Hepatocyte (in vitro differentiated cells): ENCODE results near the gene NCS1. TPM values are rescaled to one million over a fixed set of nuclear protein-coding genes. Genes with fewer than 3 reads are reported as not detected.

Experiments
- DNase-seq: peaks from one replicate; pipeline ENCODE4 v3.0.0-alpha.2; 2016; ENCODE audit warnings: low spot score
- H2AFZ ChIP-seq: fragments of 200-600 bp; sonication (generic); 2 replicates; pipeline ENCODE4 v1.6.0; 2016; ENCODE audit warnings: antibody characterized with exemption, mild to moderate bottlenecking
- H3K27ac ChIP-seq: fragments of 200-600 bp; sonication (generic); 2 replicates; pipeline ENCODE4 v1.5.1; 2016; ENCODE audit warnings: mild to moderate bottlenecking
- H3K27me3 ChIP-seq: fragments of 200-600 bp; sonication (generic); 2 replicates; pipeline ENCODE4 v1.6.1; 2016
- H3K36me3 ChIP-seq: fragments of 200-600 bp; sonication (generic); replicated peaks from 2 replicates; pipeline ENCODE4 v1.5.1; 2016; ENCODE audit warnings: low read depth; ENCODE audit not compliant: insufficient read depth
- H3K4me1 ChIP-seq: fragments of 200-600 bp; sonication (generic); 2 replicates; pipeline ENCODE4 v1.5.1; 2016; ENCODE audit warnings: mild to moderate bottlenecking, moderate library complexity; ENCODE audit not compliant: insufficient read depth
- H3K4me2 ChIP-seq: fragments of 200-600 bp; sonication (generic); 2 replicates; pipeline ENCODE4 v1.6.0; 2016
- H3K4me3 ChIP-seq: fragments of 200-600 bp; sonication (generic); 2 replicates; pipeline ENCODE4 v1.5.1; 2016; ENCODE audit warnings: mild to moderate bottlenecking
- H3K79me2 ChIP-seq: fragments of 200-600 bp; sonication (generic); 2 replicates; pipeline ENCODE4 v1.6.0; 2017; ENCODE audit warnings: mild to moderate bottlenecking
- H3K9me2 ChIP-seq: fragments of 200-600 bp; sonication (generic); replicated peaks from 2 replicates; pipeline ENCODE4 v1.6.0; 2017; ENCODE audit warnings: mild to moderate bottlenecking; ENCODE audit not compliant: insufficient read depth
- H3K9me3 ChIP-seq: fragments of 200-600 bp; sonication (generic); 2 replicates; pipeline ENCODE4 v1.5.1; 2016; ENCODE audit warnings: low read depth, mild to moderate bottlenecking
- H4K20me1 ChIP-seq: fragments of 200-600 bp; sonication (generic); 2 replicates; pipeline ENCODE4 v1.6.0; 2016; ENCODE audit warnings: mild to moderate bottlenecking; ENCODE audit not compliant: insufficient read depth, poor library complexity, severe bottlenecking
- CTCF ChIP-seq: fragments of 200-600 bp; sonication (generic); IDR thresholded peaks from 2 replicates; pipeline ENCODE4 v1.5.1; 2016; ENCODE audit warnings: antibody characterized with exemption, mild to moderate bottlenecking; ENCODE audit not compliant: poor library complexity
- EZH2 ChIP-seq: fragments of 200-600 bp; sonication (generic); IDR thresholded peaks from 2 replicates; pipeline ENCODE4 v1.6.1; 2016; ENCODE audit warnings: antibody characterized with exemption, mild to moderate bottlenecking, borderline replicate concordance
- EZH2phosphoT487 ChIP-seq: fragments of 200-600 bp; sonication (generic); IDR thresholded peaks from one replicate; pipeline ENCODE4 v1.6.1; 2018; ENCODE audit warnings: antibody characterized with exemption, mild to moderate bottlenecking, low read depth, moderate library complexity; ENCODE audit not compliant: unreplicated experiment, severe bottlenecking
- WGBS: methylation state at CpG from one replicate; pipeline ENCODE4 v1.1.6; 2016; ENCODE audit warnings: low lambda C conversion rate; ENCODE audit errors: missing lambda C conversion rate; 5-methylcytosine and 5-hydroxymethylcytosine counted together
- polyA plus RNA-seq: library from polyadenylated mRNA; unstranded; fragments of >200 nt; fragmentation: Nextera tagmentation; extraction: Ambion mirVana; gene quantifications from 2 replicates; pipeline ENCODE4 v1.2.1, GENCODE V29; 2016
- total RNA-seq: library from RNA; depleted of rRNA; stranded (reverse); fragments of >200 nt; gene quantifications from 2 replicates; pipeline ENCODE4 v1.2.3, GENCODE V29; 2014

NCS1 gene
- total and polyA plus RNA-seq, 2 experiments from 2014 or later, result 16.8 to 25.3 TPM

- Histone ChIP-seq H3K27ac (no peak within 1 kb of the TSS), H3K9me2 (no peaks in the 10 kb centered on the region), H2AFZ (no peak within 1 kb of the TSS), H3K4me1 (peaks cover 14% of the 10 kb centered on the region), H3K9me3 (no peaks in the 10 kb centered on the region), H3K27me3 (peaks cover 81% of the 10 kb centered on the region), H3K79me2 (no peaks in the 10 kb centered on the region), H4K20me1 (no peaks in the 10 kb centered on the region), H3K4me2 (peak within 1 kb of the TSS; percentile 78), H3K4me3 (no peak within 1 kb of the TSS), H3K36me3 (no peaks in the 10 kb centered on the region)
- 2% methylated on average over 31 of the region's 89 CpGs for WGBS
- peak; percentile 66 for DNase-seq
- TF ChIP-seq EZH2 (peak; percentile 68), CTCF (no peak)
Observed at GRCh38 chr9:130265431-130266235, 93.4 kb downstream of the NCS1 start, which contains the start of gene HMCN2. HMCN2 (plus strand) TSS chr9:130265760; CDS start chr9:130265879, 119 bp downstream.

GRCh38 chr9:130266236-130267098 is 94.3 kb downstream of the NCS1 start:
- Histone ChIP-seq H3K27me3 (peaks cover 75% of the 10 kb centered on the region), H2AFZ (no peak overlapping the region), H3K79me2 (no peaks in the 10 kb centered on the region), H3K4me3 (no peak overlapping the region), H3K9me3 (no peaks in the 10 kb centered on the region), H3K4me2 (peak overlapping the region; percentile 78), H4K20me1 (no peaks in the 10 kb centered on the region), H3K9me2 (no peaks in the 10 kb centered on the region), H3K27ac (no peak overlapping the region), H3K4me1 (peaks cover 14% of the 10 kb centered on the region), H3K36me3 (no peaks in the 10 kb centered on the region)
- no peak for DNase-seq
- TF ChIP-seq EZH2, result no peak
- TF ChIP-seq CTCF, result no peak
- no peak for TF ChIP-seq EZH2phosphoT487
- 38% methylated on average over 31 of the region's 41 CpGs for WGBS

GRCh38 chr9:130267930-130268329 is 95.7 kb downstream of the NCS1 start:
- no peaks in the 10 kb centered on the region for H3K9me2 ChIP-seq
- no peaks in the 10 kb centered on the region for H3K79me2 ChIP-seq
- DNase-seq, result no peak
- H2AFZ ChIP-seq, result no peak overlapping the region
- whole genome bisulfite sequencing, result 82% methylated on average over 5 of the region's 5 CpGs
- H3K27me3 ChIP-seq, result peaks cover 66% of the 10 kb centered on the region
- TF ChIP-seq CTCF (no peak), EZH2phosphoT487 (no peak), EZH2 (no peak)
- no peak overlapping the region for H3K4me3 ChIP-seq
- no peaks in the 10 kb centered on the region for H3K36me3 ChIP-seq
- no peak overlapping the region for H3K4me2 ChIP-seq
- H3K9me3 ChIP-seq, result no peaks in the 10 kb centered on the region
- no peaks in the 10 kb centered on the region for H4K20me1 ChIP-seq
- H3K4me1 ChIP-seq, result peaks cover 14% of the 10 kb centered on the region
- no peak overlapping the region for H3K27ac ChIP-seq
